Kidney tubule cell (primary cell): Measurements from ENCODE around the gene CDH3.
"Not testable (repeated sequence)": the region's sequence is repeated elsewhere in the genome, so short reads cannot be mapped to it uniquely, and the experiment has no call there.

Source experiments
- DNase-seq: peaks from one replicate; pipeline ENCODE4 v3.0.0-alpha.2; 2018; ENCODE audit warnings: low spot score

CDH3 gene

DNA sequence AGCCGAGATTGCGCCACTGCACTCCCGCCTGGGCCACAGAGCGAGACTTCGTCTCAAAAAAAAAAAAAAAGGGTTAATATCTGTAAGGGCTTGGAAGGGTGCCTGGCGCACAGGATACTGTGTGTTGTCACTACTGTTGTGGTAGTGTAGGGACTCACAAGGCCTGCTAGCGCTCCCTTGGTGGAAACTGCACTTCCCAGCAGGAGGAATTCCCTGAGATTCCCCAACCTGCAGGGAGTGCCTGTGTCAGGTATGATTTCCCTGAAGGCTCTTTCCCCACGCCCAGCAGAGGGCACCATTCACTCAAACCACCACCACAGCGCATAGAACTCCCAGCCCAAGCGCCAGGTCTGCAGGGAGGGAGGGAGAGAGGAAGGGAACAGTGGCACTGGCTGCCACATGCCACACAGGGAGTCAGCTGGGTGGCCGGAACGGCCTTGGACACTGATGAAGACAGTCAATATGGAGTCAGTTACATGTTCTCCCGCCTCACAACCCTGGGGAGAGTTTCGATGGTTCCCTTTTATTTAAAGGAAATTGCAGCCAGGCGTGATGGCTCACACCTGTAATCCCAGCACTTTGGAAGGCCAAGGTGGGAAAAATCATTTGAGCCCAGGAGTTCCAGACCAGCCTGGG lies 59.2 kb downstream of the CDH3 start:
- peak; percentile 86 for DNase-seq

DNA sequence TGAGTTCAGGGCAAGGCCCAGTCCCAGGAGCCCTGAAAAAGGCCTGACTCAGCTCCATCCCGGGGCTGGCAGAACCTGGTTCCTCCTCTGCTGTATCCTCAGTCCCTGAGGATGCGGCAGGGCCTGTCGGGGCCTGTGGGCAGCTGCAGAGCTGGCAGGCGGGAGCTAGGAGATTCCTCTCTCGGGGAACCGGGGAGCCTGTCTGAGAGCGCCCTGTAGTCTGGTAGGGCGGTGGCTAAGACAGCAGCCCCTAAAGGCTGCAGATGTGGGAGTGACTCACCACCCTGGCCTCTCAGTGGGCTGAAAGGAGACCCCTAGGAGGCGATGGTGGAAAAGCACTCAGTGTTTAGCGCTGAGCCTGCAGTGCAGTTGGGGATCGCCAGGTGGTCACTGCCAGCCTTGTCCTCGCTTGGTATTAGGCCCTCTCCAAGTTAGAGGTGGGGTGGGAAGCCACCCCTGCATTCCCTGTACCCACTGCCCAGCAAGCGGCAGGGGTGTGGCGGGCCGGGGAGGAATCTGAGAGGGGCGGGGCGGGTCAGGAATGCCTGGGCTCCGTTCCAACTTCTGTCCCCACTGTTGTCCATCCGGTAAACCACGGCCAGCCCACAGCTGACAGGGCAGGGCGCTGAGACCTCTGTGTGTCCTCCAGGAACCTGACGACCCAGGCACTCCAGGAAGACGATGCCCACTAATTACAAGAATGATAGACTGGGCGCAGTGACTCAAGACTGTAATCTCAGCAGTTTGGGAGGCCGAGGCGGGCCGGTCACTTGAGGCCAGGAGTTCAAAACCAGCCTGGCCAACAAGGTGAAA lies 62.4 kb downstream of the CDH3 start:
- peak; percentile 96 for DNase-seq

DNA sequence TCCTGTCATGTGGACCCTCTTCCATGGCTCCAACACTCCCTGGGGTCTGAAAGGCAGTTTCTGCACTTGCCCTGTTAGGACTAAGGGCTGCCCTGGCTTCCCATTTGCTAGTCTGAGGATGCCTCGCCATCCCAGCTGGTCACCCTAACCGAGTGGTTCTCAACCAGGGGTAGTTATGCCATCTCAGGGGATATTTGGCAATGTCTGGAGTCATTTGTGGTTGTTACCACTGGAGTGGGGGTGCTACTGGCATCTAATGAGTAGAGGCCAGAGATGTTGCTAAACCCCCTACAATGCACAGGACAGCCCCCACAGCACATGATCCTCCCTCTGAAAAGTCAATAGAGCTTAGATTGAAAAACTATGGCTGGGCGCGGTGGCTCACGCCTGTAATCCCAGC lies 65.1 kb downstream of the CDH3 start:
- no peak for DNase-seq

DNA sequence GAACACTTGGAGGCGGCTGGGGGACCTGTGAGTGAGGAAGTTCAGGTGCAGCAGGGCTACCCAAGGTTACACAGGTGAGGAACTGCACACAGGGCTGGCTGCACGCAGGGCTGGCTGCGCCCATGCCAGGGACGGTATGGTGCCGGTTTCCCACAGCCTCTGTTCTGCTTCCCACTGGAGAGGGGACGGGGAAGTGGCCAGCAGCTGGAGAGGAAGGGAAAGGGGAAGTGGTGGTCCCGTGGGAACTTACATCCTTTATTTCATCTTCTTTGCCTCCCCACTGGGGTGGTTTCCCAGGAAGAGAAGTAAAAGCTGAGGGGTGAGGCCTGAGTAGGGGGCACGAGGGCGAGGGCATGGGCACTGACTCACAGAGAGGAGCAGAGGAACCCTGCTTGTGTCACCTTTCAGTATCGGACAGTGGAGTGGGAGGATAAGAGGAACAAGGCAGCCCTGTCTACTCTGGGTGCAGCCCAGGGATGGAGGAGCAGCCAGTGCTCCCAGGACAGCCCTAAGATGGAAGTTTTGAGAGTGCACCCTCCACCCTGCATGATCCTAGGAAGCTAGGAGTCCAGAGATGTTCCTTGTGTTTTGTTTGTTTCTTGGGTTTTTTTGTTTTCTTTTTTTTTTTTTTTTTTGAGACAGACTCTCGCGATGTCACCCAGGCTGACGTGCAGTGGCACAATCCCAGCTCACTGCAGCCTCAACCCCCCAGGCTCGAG lies 66.5 kb downstream of the CDH3 start:
- no peak for DNase-seq

DNA sequence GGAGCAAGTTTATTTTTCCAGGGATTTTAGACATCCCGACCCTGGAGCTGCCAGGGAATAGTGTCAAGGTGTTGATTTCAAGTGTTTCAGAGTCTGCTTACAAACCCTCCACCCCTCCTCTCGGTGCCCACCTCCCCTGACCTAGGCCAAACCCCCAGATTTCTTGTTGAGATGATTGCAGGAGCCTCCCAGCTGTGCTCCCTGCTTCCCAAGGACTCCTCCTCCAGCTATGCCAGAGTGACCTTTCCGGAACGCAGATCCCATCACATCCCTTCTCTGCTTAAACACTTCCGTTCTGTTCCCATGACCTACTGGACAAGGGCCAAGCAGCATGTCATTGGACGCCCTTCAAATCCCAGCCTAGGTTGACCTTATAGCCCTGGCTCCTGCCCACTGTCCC lies 68.3 kb downstream of the CDH3 start:
- no peak for DNase-seq

DNA sequence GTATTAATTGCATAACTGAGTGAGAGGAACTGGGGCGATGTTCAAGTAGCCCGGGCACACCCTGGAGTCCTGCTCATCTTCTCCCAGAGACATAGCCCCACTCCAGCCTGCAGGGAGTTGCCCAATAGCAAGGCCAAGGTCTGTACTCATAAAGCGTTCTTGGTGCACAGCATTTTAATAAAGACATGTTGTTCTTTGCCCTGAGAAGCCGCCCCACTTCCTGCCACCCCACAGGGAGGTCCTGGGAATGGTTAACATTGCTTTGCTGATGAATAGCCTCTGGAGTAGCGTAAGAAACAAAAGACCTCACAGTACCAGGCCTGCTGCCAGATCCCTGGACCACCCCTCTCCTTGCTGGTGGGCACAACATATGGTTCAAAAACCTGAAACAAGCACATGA lies 70.4 kb downstream of the CDH3 start:
- DNase-seq: peak; percentile 25

DNA sequence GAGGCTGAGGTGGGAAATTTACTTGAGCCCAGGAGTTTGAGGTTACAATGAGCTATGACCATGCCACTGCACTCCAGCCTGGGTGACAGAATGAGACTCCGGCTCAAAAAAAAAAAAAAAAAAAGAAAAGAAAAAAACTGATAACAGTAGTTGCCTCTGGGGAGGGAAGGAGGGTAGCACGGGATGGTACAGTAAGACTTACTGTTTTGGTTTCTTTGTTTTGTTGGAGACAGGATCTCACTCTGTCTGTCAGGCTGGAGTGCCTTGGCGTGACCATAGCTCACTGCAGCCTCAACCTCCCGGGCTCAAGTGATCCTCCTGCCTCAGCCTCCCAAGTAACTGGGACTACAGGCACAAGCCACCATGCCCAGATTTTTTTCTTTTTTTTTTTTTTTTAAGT lies 71.4 kb downstream of the CDH3 start:
- not testable (repeated sequence) for DNase-seq

DNA sequence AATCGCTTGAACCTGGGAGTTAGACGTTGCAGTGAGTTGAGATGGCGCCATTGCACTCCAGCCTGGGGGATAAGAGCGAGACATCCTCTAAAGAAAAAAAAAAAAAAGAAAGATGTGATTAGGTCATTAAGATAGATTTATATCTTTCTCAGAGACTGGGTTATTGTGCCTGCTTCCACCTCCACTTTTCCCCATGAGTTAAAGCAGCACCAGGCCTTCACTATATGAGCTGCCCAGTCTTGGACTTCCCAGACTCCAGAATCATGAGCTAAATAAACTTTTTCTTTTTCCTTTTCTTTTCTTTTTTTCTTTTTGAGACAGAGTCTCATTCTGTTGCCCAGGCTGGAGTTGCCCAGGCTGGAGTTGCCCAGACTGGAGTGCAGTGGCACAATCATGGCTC lies 72.6 kb downstream of the CDH3 start:
- no peak for DNase-seq

DNA sequence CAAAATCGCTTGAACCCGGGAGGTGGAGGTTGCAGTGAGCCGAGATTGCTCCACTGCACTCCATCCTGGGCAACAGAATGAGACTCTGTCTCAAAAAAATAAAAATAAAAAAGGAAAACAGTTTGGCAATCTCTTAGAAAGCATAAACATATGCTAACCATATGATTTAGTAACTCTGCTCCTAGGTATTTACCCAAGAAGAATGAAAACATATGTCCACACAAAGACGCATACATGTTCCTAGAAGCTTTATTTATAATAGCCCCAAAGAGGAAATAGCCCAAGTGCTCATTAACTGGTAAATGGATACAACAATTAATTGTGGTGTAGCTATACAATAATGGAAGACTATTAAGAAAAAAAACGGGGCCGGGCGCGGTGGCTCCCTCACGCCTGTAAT lies 73.5 kb downstream of the CDH3 start:
- DNase-seq: no peak

DNA sequence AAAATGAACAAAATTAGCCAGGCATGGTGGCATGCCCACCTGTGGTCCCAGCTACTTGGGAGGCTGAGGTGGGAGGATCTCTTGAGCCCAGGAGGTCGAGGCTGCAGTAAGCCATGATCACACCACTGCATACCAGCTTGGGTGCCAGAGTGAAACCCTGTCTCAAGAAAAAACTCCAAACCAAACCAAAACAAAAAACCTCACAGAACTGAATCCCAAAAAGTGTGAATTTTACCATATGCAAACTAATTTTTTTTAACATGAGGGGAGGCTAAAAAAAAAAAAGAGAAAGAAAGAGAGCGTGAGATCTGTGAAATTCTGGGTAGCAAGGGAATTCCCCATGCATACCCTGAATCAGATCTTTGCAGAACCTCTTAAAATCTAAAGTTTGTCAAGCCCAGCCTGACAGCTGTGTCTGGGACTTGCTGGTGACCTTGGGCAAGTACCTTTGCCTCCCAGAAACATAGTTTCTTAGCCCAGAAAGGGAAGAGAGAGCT lies 74.9 kb downstream of the CDH3 start:
- DNase-seq: no peak

DNA sequence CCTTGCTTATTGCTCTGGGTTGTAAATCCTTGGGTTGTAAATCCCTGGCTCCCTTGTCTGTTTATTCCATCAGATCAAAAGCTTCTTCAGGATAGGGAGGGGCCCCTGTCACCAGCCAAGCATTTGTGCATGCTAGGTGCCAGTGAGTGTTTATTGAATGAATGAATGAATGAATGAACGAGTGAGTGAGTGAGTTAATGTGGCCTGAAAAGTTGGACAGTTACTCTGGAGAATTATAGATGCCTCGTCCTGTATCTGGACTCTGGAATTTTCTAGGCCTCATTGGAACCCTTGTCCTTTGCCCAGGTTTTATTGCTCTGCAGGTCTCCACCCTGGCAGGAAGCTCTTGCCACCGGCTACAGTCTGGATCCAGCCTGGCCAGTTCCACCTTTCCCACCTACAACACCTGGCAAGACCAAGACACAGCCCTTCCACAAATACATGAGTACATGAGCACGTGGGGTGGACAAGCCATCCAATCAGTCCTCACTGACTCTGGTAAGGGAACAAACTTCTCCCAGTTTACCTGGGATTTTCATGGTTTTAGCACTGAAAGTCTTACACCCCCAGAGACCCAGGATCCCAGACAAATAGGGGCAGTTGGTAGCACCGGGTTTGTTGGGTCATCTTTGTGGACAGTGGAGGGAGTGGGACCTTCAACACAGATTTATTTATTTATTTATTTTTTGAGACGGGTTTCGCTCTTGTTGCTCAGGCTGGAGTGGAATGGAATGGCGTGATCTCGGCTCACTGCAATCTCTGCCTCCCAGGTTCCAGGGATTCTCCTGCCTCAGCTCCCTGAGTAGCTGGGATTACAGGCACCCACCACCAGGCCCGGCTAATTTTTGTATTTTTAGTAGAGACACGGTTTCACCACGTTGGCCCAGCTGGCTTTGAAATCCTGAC lies 77.3 kb downstream of the CDH3 start:
- DNase-seq: no peak

DNA sequence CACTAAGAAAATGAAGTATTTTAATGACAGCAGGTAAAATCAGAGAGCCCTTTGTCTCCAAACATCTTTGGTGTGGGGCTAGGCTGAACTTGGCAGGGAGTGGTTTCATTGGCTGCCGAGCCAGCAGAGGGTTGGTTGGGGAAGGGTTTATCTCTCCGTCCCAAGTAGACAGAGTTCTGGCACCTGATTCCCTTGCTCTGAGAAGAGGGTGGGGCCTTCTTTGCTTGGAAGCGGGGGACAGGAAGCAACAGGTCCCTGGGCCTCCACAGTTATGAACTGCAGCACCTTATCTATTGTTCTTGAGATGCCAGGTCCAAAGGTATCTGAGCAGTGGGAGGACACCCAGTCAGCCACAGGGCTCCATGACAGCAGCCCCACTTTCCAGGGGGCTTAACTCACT lies 79.7 kb downstream of the CDH3 start:
- no peak for DNase-seq

DNA sequence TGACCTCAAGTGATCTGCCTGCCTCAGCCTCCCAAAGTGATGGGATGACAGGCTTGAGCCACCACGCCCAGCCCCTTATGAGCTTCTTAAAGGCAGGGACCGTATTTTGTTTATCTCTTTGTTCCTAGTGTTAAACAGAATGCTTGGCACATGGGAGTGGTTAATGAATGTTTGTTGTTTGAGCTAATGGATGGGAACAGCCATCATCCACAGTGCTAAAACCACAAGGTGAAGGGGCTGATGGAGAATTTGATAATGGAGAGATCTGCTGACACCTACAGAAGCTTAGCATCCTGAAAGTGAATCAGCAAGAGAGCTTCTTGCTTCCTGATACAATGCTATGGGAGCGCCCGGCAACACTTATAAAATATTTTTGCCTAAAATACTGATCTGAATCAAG lies 83.4 kb downstream of the CDH3 start:
- DNase-seq: no peak

DNA sequence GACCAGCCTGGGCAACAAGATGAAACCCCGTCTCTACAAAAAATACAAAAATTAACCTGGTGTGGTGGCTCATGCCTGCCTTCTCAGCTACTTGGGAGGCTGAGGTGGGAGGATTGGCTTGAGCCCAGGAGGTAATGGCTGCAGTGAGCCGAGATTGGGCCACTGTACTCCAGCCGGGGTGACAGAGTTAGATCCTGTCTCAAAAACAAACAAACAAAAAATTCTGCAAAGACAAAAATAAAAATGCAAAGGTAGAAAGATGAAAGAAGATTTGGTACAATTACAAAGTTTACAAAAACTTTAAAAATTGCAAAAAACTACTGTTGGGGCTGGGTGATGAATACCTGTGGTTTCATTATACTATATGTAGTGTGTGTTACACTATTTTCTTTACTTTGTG lies 86.5 kb downstream of the CDH3 start:
- no peak for DNase-seq

DNA sequence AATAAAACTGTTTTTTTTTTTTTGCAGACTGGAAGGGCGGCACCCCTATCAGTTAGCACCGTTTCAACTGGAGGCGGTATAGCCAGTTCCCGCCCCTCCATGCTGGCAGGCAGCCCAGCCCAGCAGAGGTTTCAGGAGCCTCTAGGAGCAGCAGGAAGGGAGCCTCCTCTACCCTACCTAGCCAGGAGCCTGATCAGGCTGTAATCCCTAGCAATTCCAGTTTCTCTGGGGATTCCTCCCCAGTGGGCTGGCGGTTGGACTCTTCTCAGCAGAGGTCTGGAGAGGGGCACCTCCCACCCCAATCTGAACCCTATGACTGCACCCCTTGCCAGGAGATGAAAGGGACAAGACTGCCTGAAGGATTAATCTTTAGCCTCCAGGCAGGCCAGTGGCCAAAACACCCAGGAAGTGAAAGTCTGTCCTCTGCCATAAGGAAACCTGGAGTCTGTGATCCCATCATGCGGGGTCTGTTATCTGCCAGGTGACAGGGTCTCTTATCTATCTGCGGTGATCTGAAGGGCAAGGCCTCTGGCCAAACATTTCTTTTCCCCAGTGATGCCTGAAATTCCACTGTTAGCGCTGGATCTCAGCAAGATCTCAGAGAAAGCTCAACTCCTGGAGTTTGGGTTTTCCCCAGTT lies 87.1 kb downstream of the CDH3 start:
- DNase-seq: peak; percentile 79

DNA sequence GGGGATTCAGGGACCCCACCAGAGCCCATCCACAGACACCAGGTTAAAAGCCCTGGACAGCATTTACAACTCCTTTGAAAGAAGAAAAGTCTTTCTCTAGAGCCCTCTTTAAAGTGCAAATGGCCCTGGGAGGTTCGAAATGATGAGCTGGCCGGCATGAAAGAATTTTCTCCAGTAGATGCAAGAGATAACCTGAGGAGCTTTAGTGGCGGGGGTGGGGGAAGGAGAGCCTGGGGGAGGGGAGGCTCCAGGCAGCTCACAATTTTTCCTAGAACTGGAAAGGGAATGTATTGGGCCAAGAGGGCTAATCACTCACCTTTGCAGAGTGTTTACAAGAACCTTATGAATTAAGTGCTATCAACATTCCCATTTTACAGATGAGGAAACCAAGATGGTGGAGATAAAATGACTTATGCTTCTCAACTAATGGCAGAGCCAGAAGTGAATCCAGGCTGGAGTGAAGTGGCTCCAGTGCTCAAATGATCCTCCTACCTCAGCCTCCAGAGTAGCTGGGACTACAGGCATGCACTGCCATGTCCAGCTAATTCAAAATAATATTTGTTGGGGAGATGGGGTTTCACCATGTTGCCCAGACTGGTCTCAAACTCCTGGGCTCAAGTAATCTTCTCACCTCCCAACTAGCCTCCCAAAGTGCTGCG lies 87.8 kb downstream of the CDH3 start:
- no peak for DNase-seq

DNA sequence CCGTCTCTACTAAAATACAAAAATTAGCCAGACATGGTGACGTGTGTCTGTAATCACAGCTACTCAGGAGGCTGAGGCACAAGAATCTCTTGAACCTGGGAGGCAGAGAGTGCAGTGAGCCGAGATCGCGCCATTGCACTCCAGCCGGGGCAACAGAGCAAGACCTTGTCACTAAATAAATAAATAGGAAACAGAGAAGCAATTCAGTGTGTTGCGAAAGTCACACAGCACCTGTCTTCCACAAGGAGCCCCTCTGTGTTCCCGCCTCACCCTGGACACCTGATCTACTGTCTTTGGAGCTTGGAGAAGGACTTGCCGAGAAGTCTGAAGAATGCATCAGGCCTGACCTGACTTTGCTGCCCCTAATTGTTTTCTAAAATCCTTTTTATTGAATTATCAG lies 88.5 kb downstream of the CDH3 start:
- no peak for DNase-seq

DNA sequence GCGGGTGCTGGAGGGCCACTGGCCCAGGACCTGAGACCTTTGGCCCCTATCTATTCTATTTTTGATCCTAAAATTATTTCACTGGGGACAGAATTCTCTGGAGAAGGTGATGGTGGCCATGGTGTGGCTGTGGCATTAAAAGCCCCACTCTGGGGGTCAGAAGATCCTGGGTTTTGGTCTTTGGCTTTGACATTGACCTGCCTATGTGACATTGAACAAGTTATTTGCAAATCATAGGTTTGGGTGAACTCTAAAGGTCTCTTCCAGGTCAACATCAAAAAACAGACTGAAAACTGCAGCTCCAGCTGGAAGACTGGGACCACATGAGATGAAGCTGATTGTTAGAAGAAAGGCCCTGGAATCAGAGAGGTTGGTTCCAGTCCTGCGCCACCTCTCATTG lies 89.7 kb downstream of the CDH3 start:
- no peak for DNase-seq

DNA sequence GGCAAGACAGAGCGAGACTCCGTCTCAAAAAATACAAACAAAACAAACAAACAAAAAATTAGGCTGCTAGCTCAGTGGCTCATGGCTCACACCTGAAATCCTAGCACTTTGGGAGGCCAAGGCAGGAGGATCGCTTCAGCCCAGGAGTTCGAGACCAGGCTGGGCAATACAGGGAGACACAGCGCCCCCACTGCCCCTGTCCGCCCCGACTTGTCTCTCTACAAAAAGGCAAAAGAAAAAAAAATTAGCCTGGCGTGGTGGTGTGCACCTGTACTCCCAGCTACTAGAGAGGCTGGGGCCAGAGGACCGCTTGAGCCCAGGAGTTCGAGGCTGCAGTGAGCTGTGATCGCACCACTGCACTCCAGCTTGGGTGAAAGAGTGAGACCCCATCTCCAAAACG lies 91.5 kb downstream of the CDH3 start:
- DNase-seq: no peak

DNA sequence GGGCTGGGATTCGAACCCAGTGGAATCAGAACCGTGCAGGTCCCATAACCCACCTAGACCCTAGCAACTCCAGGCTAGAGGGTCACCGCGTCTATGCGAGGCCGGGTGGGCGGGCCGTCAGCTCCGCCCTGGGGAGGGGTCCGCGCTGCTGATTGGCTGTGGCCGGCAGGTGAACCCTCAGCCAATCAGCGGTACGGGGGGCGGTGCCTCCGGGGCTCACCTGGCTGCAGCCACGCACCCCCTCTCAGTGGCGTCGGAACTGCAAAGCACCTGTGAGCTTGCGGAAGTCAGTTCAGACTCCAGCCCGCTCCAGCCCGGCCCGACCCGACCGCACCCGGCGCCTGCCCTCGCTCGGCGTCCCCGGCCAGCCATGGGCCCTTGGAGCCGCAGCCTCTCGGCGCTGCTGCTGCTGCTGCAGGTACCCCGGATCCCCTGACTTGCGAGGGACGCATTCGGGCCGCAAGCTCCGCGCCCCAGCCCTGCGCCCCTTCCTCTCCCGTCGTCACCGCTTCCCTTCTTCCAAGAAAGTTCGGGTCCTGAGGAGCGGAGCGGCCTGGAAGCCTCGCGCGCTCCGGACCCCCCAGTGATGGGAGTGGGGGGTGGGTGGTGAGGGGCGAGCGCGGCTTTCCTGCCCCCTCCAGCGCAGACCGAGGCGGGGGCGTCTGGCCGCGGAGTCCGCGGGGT lies 92.1 kb downstream of the CDH3 start, which contains the start of gene CDH1:
Gene CDH1 (plus strand): TSS at position 247 of the 684 bp plus-strand sequence. CDS start 124 bp downstream, at position 371.
- DNase-seq: peak; percentile 83
